GM21515 (cell line): ENCODE results near the gene KCND1.

Source experiments
- ATAC-seq: cut with Tn5 transposase; IDR thresholded peaks from one replicate; pipeline ENCODE4 v1.9.1; 2021; ENCODE audit not compliant: unreplicated experiment

Gene KCND1

GRCh38 chrX:48914593-48915493 lies 56.8 kb downstream of the KCND1 start:
- ATAC-seq, result no peak

GRCh38 chrX:48913605-48914366 lies 57.9 kb downstream of the KCND1 start:
- ATAC-seq, result no peak

GRCh38 chrX:48911412-48912182 lies 60.0 kb downstream of the KCND1 start, which contains the start of gene SLC35A2:
Gene SLC35A2 (minus strand): TSS chrX:48911646. CDS start chrX:48911636, 10 bp downstream.
- ATAC-seq, result peak; percentile 55
